ENCODE results near the gene DNMBP.

GRCh38 chr10:99912041-99912440 lies 97.7 kb downstream of the DNMBP start:
- TF ChIP-seq TAF1 (IDR thresholded peaks at IDR 0.05; ENCODE audit: borderline replicate concordance, insufficient read depth, low read length) (no peak), REST (IDR thresholded peaks at IDR 0.05; ENCODE audit: insufficient read depth in 1 of 2, low read depth in 2 of 2, low read length in 2 of 2) (no peak), POLR2AphosphoS5 (IDR thresholded peaks at IDR 0.05; ENCODE audit: low read depth, low read length) (no peak), SIN3A (IDR thresholded peaks at IDR 0.05; ENCODE audit: borderline replicate concordance, insufficient read depth, low read length) (no peak), FOXP2 (optimal IDR thresholded peaks at IDR 0.05; ENCODE audit: borderline replicate concordance, extremely low read depth, extremely low read length, insufficient read depth) (no peak)

Data from PFSK-1 (cell line).